Karpas-422 (cell line): ENCODE measurements around the gene FGFRL1. TPM values are rescaled to one million over a fixed set of nuclear protein-coding genes. Genes with fewer than 3 reads are reported as not detected.

Experiments
- DNase-seq: peaks from one replicate; pipeline ENCODE4 v3.0.0-alpha.2; 2015
- H2AFZ ChIP-seq: fragments of 200-600 bp; sonication (generic); 2 replicates; pipeline ENCODE4 v1.6.1; 2014; ENCODE audit warnings: antibody characterized with exemption, low read length, mixed read lengths
- H3K27ac ChIP-seq: fragments of 200-600 bp; sonication (generic); 2 replicates; pipeline ENCODE4 v1.5.1; 2014; ENCODE audit warnings: mild to moderate bottlenecking, low read length, moderate library complexity
- H3K27me3 ChIP-seq: fragments of 200-600 bp; sonication (generic); 2 replicates; pipeline ENCODE4 v1.6.1; 2014; ENCODE audit warnings: low read length, mixed read lengths
- H3K36me3 ChIP-seq: fragments of 200-600 bp; sonication (generic); 2 replicates; pipeline ENCODE4 v1.6.1; 2014; ENCODE audit warnings: low read length, mixed read lengths; ENCODE audit not compliant: insufficient read depth
- H3K4me1 ChIP-seq: fragments of 200-600 bp; sonication (generic); 2 replicates; pipeline ENCODE4 v1.6.1; 2014; ENCODE audit warnings: mild to moderate bottlenecking, low read length, mixed read lengths
- H3K4me2 ChIP-seq: fragments of 200-600 bp; sonication (generic); 2 replicates; pipeline ENCODE4 v1.6.1; 2014; ENCODE audit warnings: low read length, low read depth, mild to moderate bottlenecking; ENCODE audit not compliant: poor library complexity, severe bottlenecking
- H3K4me3 ChIP-seq: fragments of 200-600 bp; sonication (generic); 2 replicates; pipeline ENCODE4 v1.5.1; 2014; ENCODE audit warnings: mild to moderate bottlenecking, antibody characterized with exemption, low read length, mixed read lengths
- H3K79me2 ChIP-seq: fragments of 200-600 bp; sonication (generic); 2 replicates; pipeline ENCODE4 v1.6.1; 2014; ENCODE audit warnings: mild to moderate bottlenecking, low read length, mixed read lengths
- H3K9ac ChIP-seq: fragments of 200-600 bp; sonication (generic); 2 replicates; pipeline ENCODE4 v1.6.0; 2014; ENCODE audit warnings: low read length
- H3K9me2 ChIP-seq: fragments of 200-600 bp; sonication (generic), shearing (Covaris generic); replicated peaks from 2 replicates; pipeline ENCODE4 v1.6.0; 2014; ENCODE audit warnings: mild to moderate bottlenecking, low read length, moderate library complexity; ENCODE audit not compliant: insufficient read depth
- H3K9me3 ChIP-seq: fragments of 300-700, 200-600 bp; sonication (generic); 2 replicates; pipeline ENCODE4 v1.6.1; 2014; ENCODE audit warnings: low read length, mixed read lengths
- H4K20me1 ChIP-seq: fragments of 200-600 bp; sonication (generic); 2 replicates; pipeline ENCODE4 v1.6.1; 2014; ENCODE audit warnings: mild to moderate bottlenecking, antibody characterized with exemption, low read length, low read depth; ENCODE audit not compliant: insufficient read depth
- total RNA-seq: library from RNA; depleted of rRNA; stranded (reverse); fragments of >200 nt; shearing (Covaris generic); gene quantifications from 2 replicates; pipeline ENCODE4 v1.2.3, GENCODE V29; 2014; ENCODE audit warnings: low replicate concordance

FGFRL1 gene
- total RNA-seq, 1 experiment from 2014 or later, result not detected

- Histone ChIP-seq H3K27me3 (no peaks in the 10 kb centered on the region), H3K4me2 (no peak overlapping the region), H3K79me2 (no peaks in the 10 kb centered on the region), H3K9me3 (no peaks in the 10 kb centered on the region), H3K9me2 (no peaks in the 10 kb centered on the region), H3K27ac (no peak overlapping the region), H3K4me3 (no peak overlapping the region), H4K20me1 (no peaks in the 10 kb centered on the region), H3K4me1 (peaks cover 8% of the 10 kb centered on the region), H3K36me3 (no peaks in the 10 kb centered on the region), H3K9ac (no peak overlapping the region), H2AFZ (no peak overlapping the region)
- no peak for DNase-seq
These were observed 4.6 kb upstream of the FGFRL1 start for GRCh38 chr4:1006856-1007255.

GRCh38 chr4:1008840-1009541 lies 2.4 kb upstream of the FGFRL1 start:
- Histone ChIP-seq H3K27ac (no peak overlapping the region), H3K27me3 (no peaks in the 10 kb centered on the region), H3K9me2 (no peaks in the 10 kb centered on the region), H4K20me1 (no peaks in the 10 kb centered on the region), H3K9me3 (no peaks in the 10 kb centered on the region), H3K36me3 (no peaks in the 10 kb centered on the region), H3K4me3 (peak overlapping the region; percentile 41; the same call in 1 of the 2 replicates), H3K4me1 (peaks cover 11% of the 10 kb centered on the region), H2AFZ (no peak overlapping the region), H3K79me2 (no peaks in the 10 kb centered on the region), H3K9ac (no peak overlapping the region), H3K4me2 (peak overlapping the region; percentile 38)
- no peak for DNase-seq

GRCh38 chr4:1009542-1010394 lies 1.7 kb upstream of the FGFRL1 start:
- H3K27ac ChIP-seq, result no peak overlapping the region

GRCh38 chr4:1010395-1011021 lies 918 bp upstream of the FGFRL1 start:
- Histone ChIP-seq H3K4me1 (peaks cover 11% of the 10 kb centered on the region), H3K9ac (no peak overlapping the region), H4K20me1 (no peaks in the 10 kb centered on the region), H3K79me2 (no peaks in the 10 kb centered on the region), H3K36me3 (no peaks in the 10 kb centered on the region), H2AFZ (no peak overlapping the region), H3K4me3 (no peak overlapping the region), H3K9me2 (no peaks in the 10 kb centered on the region), H3K4me2 (no peak overlapping the region), H3K9me3 (no peaks in the 10 kb centered on the region), H3K27me3 (no peaks in the 10 kb centered on the region), H3K27ac (no peak overlapping the region)
- no peak for DNase-seq

More at GRCh38 chr4:1009542-1010394, 1.7 kb upstream of the FGFRL1 start:
- Histone ChIP-seq H3K27me3 (no peaks in the 10 kb centered on the region), H3K36me3 (no peaks in the 10 kb centered on the region), H3K4me2 (peak overlapping the region; percentile 38), H3K79me2 (no peaks in the 10 kb centered on the region), H4K20me1 (no peaks in the 10 kb centered on the region), H3K9me2 (no peaks in the 10 kb centered on the region), H3K9ac (no peak overlapping the region), H3K9me3 (no peaks in the 10 kb centered on the region), H3K4me3 (peak overlapping the region; percentile 41; the same call in 1 of the 2 replicates), H2AFZ (no peak overlapping the region), H3K4me1 (peaks cover 11% of the 10 kb centered on the region)
- DNase-seq, result peak; percentile 87

GRCh38 chr4:1011666-1012033 lies 224 bp downstream of the FGFRL1 start:
- Histone ChIP-seq H2AFZ (no peak overlapping the region), H4K20me1 (peaks cover 5% of the 10 kb centered on the region; the same call in 1 of the 2 replicates), H3K9me3 (no peaks in the 10 kb centered on the region), H3K4me3 (no peak overlapping the region), H3K36me3 (no peaks in the 10 kb centered on the region), H3K9ac (no peak overlapping the region), H3K79me2 (no peaks in the 10 kb centered on the region), H3K9me2 (no peaks in the 10 kb centered on the region), H3K27me3 (no peaks in the 10 kb centered on the region), H3K4me2 (no peak overlapping the region), H3K4me1 (peaks cover 11% of the 10 kb centered on the region), H3K27ac (no peak overlapping the region)
- DNase-seq, result no peak

GRCh38 chr4:1012034-1012739 lies 761 bp downstream of the FGFRL1 start:
- Histone ChIP-seq H3K27me3 (no peaks in the 10 kb centered on the region), H3K9me3 (no peaks in the 10 kb centered on the region), H3K79me2 (no peaks in the 10 kb centered on the region), H2AFZ (no peak overlapping the region), H3K27ac (no peak overlapping the region), H3K4me3 (0 out of 2 replicates have a peak overlapping the region, but pooled peaks have one; percentile 22), H3K9ac (peak overlapping the region; percentile 33), H3K36me3 (no peaks in the 10 kb centered on the region), H3K4me1 (peaks cover 11% of the 10 kb centered on the region), H3K9me2 (no peaks in the 10 kb centered on the region), H4K20me1 (peaks cover 5% of the 10 kb centered on the region; the same call in 1 of the 2 replicates), H3K4me2 (no peak overlapping the region)
- no peak for DNase-seq

GRCh38 chr4:1013225-1014073 lies 2.0 kb downstream of the FGFRL1 start:
- Histone ChIP-seq H3K4me2 (no peak overlapping the region), H3K4me3 (no peak overlapping the region), H3K79me2 (no peaks in the 10 kb centered on the region), H3K27me3 (no peaks in the 10 kb centered on the region), H3K9me3 (no peaks in the 10 kb centered on the region), H3K9me2 (no peaks in the 10 kb centered on the region), H2AFZ (no peak overlapping the region), H3K9ac (no peak overlapping the region), H3K4me1 (peaks cover 11% of the 10 kb centered on the region), H3K36me3 (no peaks in the 10 kb centered on the region), H3K27ac (no peak overlapping the region), H4K20me1 (peaks cover 5% of the 10 kb centered on the region; the same call in 1 of the 2 replicates)
- no peak for DNase-seq
